WTC11 (cell line): ENCODE results near the gene ALK. TPM values are rescaled to one million over a fixed set of nuclear protein-coding genes. Genes with fewer than 3 reads are reported as not detected.

Experiments used
- ATAC-seq: fragments of 200-7000 bp; cut with Tn5 transposase; 2 replicates; pipeline ENCODE4 v1.10.0; 2021; ENCODE audit warnings: mild to moderate bottlenecking, moderate library complexity
- CTCF ChIA-PET: fragments of 300-600 bp; sonication (Branson Sonifier 250); formaldehyde crosslinking; loops from one replicate; lab custom pipeline; 2021; ENCODE audit warnings: antibody characterized with exemption; lab: Charles Lee
- POLR2A ChIA-PET: fragments of 350-600 bp; sonication (Branson Sonifier 250); formaldehyde crosslinking; loops from one replicate; lab custom pipeline; 2021; ENCODE audit warnings: antibody characterized with exemption; lab: Charles Lee
- DNase-seq: peaks from one replicate; pipeline ENCODE4 v3.0.0; 2021; ENCODE audit warnings: low spot score
- H3K27ac Mint-ChIP-seq: 2 replicates; pipeline ENCODE4 v1.8.0; 2021; ENCODE audit warnings: mixed read lengths
- H3K27me3 Mint-ChIP-seq: 2 replicates; pipeline ENCODE4 v1.8.0; 2021; ENCODE audit warnings: low read depth, mild to moderate bottlenecking, moderate library complexity, mixed read lengths
- H3K36me3 Mint-ChIP-seq: 2 replicates; pipeline ENCODE4 v1.8.0; 2021; ENCODE audit warnings: mixed read lengths
- H3K4me1 Mint-ChIP-seq: 2 replicates; pipeline ENCODE4 v1.8.0; 2022; ENCODE audit warnings: mixed read lengths
- H3K4me3 Mint-ChIP-seq: 2 replicates; pipeline ENCODE4 v1.8.0; 2021; ENCODE audit warnings: mild to moderate bottlenecking, moderate library complexity, mixed read lengths
- H3K9me3 Mint-ChIP-seq: 2 replicates; pipeline ENCODE4 v1.8.0; 2021; ENCODE audit warnings: mixed read lengths
- AFF4 ChIP-seq: sonication (generic); formaldehyde crosslinking; IDR thresholded peaks from 2 replicates; pipeline ENCODE4 v1.8.1; 2023; ENCODE audit warnings: mild to moderate bottlenecking, missing genetic modification reagents, borderline replicate concordance
- AR ChIP-seq: fragments of 250-450 bp; sonication (Bioruptor Pico); IDR thresholded peaks from 2 replicates; pipeline ENCODE4 v1.9.0; 2021; ENCODE audit warnings: mild to moderate bottlenecking
- ATF2 ChIP-seq: sonication (generic); formaldehyde crosslinking; IDR thresholded peaks from 2 replicates; pipeline ENCODE4 v1.8.1; 2022; ENCODE audit warnings: low read depth, missing genetic modification reagents, borderline replicate concordance
- ATF6 ChIP-seq: sonication (generic); formaldehyde crosslinking; IDR thresholded peaks from 2 replicates; pipeline ENCODE4 v1.8.1; 2023; ENCODE audit warnings: mild to moderate bottlenecking, missing genetic modification reagents
- CREB1 ChIP-seq: sonication (generic); formaldehyde crosslinking; IDR thresholded peaks from 2 replicates; pipeline ENCODE4 v1.8.0; 2023; ENCODE audit warnings: mild to moderate bottlenecking, missing genetic modification reagents
- E2F1 ChIP-seq: sonication (generic); formaldehyde crosslinking; IDR thresholded peaks from 2 replicates; pipeline ENCODE4 v1.8.0; 2022; ENCODE audit warnings: mild to moderate bottlenecking, missing genetic modification reagents
- E2F5 ChIP-seq: sonication (generic); formaldehyde crosslinking; IDR thresholded peaks from 2 replicates; pipeline ENCODE4 v1.8.1; 2022; ENCODE audit warnings: mild to moderate bottlenecking, moderate library complexity, missing genetic modification reagents
- FOXK1 ChIP-seq: sonication (generic); formaldehyde crosslinking; IDR thresholded peaks from 2 replicates; pipeline ENCODE4 v1.8.0; 2022; ENCODE audit warnings: mild to moderate bottlenecking, moderate library complexity, missing genetic modification reagents
- FOXP1 ChIP-seq: sonication (generic); formaldehyde crosslinking; IDR thresholded peaks from 2 replicates; pipeline ENCODE4 v1.8.0; 2022; ENCODE audit warnings: missing genetic modification reagents, mild to moderate bottlenecking, moderate library complexity, borderline replicate concordance
- PRDM15 ChIP-seq: sonication (generic); formaldehyde crosslinking; IDR thresholded peaks from 2 replicates; pipeline ENCODE4 v1.8.0; 2022; ENCODE audit warnings: missing genetic modification reagents
- TCF7 ChIP-seq: sonication (generic); formaldehyde crosslinking; IDR thresholded peaks from 2 replicates; pipeline ENCODE4 v1.8.0; 2022; ENCODE audit warnings: mild to moderate bottlenecking, low read depth, missing genetic modification reagents, moderate library complexity
- TEAD1 ChIP-seq: sonication (generic); formaldehyde crosslinking; IDR thresholded peaks from 2 replicates; pipeline ENCODE4 v1.8.0; 2022; ENCODE audit warnings: mild to moderate bottlenecking, missing genetic modification reagents
- ZBTB43 ChIP-seq: sonication (generic); formaldehyde crosslinking; IDR thresholded peaks from 2 replicates; pipeline ENCODE4 v1.8.1; 2023; ENCODE audit warnings: mild to moderate bottlenecking, missing genetic modification reagents
- ZNF219 ChIP-seq: sonication (generic); formaldehyde crosslinking; IDR thresholded peaks from 2 replicates; pipeline ENCODE4 v1.8.0; 2023; ENCODE audit warnings: missing genetic modification reagents, mild to moderate bottlenecking, borderline replicate concordance
- ZNF396 ChIP-seq: fragments of 250-450 bp; sonication (Bioruptor Pico); IDR thresholded peaks from 2 replicates; pipeline ENCODE4 v1.8.0; 2021; ENCODE audit warnings: mild to moderate bottlenecking, moderate library complexity, borderline replicate concordance
- ZSCAN18 ChIP-seq: fragments of 250-450 bp; sonication (Bioruptor Pico); IDR thresholded peaks from 2 replicates; pipeline ENCODE4 v2.1.2; 2022; ENCODE audit warnings: mild to moderate bottlenecking, moderate library complexity
- total RNA-seq: library from RNA; stranded (reverse); gene quantifications from 3 replicates; pipeline ENCODE4 v1.2.3, GENCODE V29; 2021

ALK gene
- total RNA-seq, 1 experiment from 2014 or later = not detected

GRCh38 chr2:29596584-29596983 is 324.8 kb downstream of the ALK start:
- Mint-ChIP-seq H3K9me3 (peaks cover 12% of the 10 kb centered on the region), H3K4me3 (no peak overlapping the region), H3K36me3 (no peaks in the 10 kb centered on the region), H3K4me1 (peaks cover 8% of the 10 kb centered on the region), H3K27me3 (no peaks in the 10 kb centered on the region; the same call in 1 of the 2 replicates), H3K27ac (no peak overlapping the region)
- ChIA-PET CTCF (no interaction called here), POLR2A (no interaction called here)
- DNase-seq (no peak), ATAC-seq (no peak)
- TF ChIP-seq E2F1 (CRISPR knock-in tag) (no peak), ZNF396 (CRISPR knock-in tag) (no peak), PRDM15 (CRISPR knock-in tag) (no peak), ZBTB43 (CRISPR knock-in tag) (no peak), ZSCAN18 (CRISPR knock-in tag) (no peak), E2F5 (CRISPR knock-in tag) (no peak), FOXP1 (CRISPR knock-in tag) (no peak), FOXK1 (no peak), CREB1 (no peak), TCF7 (no peak), ATF6 (CRISPR knock-in tag) (no peak), TEAD1 (CRISPR knock-in tag) (no peak)

- Mint-ChIP-seq H3K9me3 (no peaks in the 10 kb centered on the region), H3K27me3 (no peaks in the 10 kb centered on the region; the same call in 1 of the 2 replicates), H3K4me3 (no peak overlapping the region), H3K4me1 (peaks cover 9% of the 10 kb centered on the region), H3K27ac (no peak overlapping the region), H3K36me3 (no peaks in the 10 kb centered on the region)
- no peak for ATAC-seq
- ChIA-PET CTCF (no interaction called here), POLR2A (no interaction called here)
- no peak for DNase-seq
- TF ChIP-seq ZNF219 = no peak
- TF ChIP-seq AR (CRISPR knock-in tag) = no peak
- no peak for TF ChIP-seq AFF4 (CRISPR knock-in tag)
- no peak for TF ChIP-seq ATF2 (CRISPR knock-in tag)
Observed at GRCh38 chr2:29591600-29591999, 329.8 kb downstream of the ALK start.
